HG03139 (cell line): Measurements from ENCODE around the gene MAN1A2.
"Not testable (repeated sequence)": the region's sequence is repeated elsewhere in the genome, so short reads cannot be mapped to it uniquely, and the experiment has no call there.

Source experiments
- ATAC-seq: cut with Tn5 transposase; IDR thresholded peaks from one replicate; pipeline ENCODE4 v1.9.1; 2021; ENCODE audit not compliant: unreplicated experiment

Gene MAN1A2

GRCh38 chr1:117367046-117368025, at the start of gene MAN1A2:
Gene MAN1A2 (plus strand): TSS chr1:117367449. CDS start chr1:117368184, 735 bp downstream.
- peak; percentile 63 for ATAC-seq

- no peak for ATAC-seq
Measured at GRCh38 chr1:117318011-117318410, 49.2 kb upstream of the MAN1A2 start.

- ATAC-seq = no peak
Measured at GRCh38 chr1:117318426-117318825, 48.8 kb upstream of the MAN1A2 start.

- no peak for ATAC-seq
Measured at GRCh38 chr1:117320515-117320914, 46.7 kb upstream of the MAN1A2 start.

- no peak for ATAC-seq
Measured at GRCh38 chr1:117321680-117322609, 45.3 kb upstream of the MAN1A2 start.

GRCh38 chr1:117324357-117324756, 42.9 kb upstream of the MAN1A2 start:
- ATAC-seq = no peak

GRCh38 chr1:117326035-117326434, 41.2 kb upstream of the MAN1A2 start:
- ATAC-seq = not testable (repeated sequence)

GRCh38 chr1:117327011-117327410, 40.2 kb upstream of the MAN1A2 start:
- no peak for ATAC-seq

- no peak for ATAC-seq
Measured at GRCh38 chr1:117335376-117336086, 31.7 kb upstream of the MAN1A2 start.

- ATAC-seq = no peak
Measured at GRCh38 chr1:117336088-117336817, 31.0 kb upstream of the MAN1A2 start.

- no peak for ATAC-seq
Measured at GRCh38 chr1:117339866-117340700, 27.2 kb upstream of the MAN1A2 start.

- ATAC-seq = no peak
Measured at GRCh38 chr1:117341123-117341522, 26.1 kb upstream of the MAN1A2 start.

- no peak for ATAC-seq
Measured at GRCh38 chr1:117342397-117342796, 24.9 kb upstream of the MAN1A2 start.

- no peak for ATAC-seq
Measured at GRCh38 chr1:117346206-117346928, 20.9 kb upstream of the MAN1A2 start.

- ATAC-seq = no peak
Measured at GRCh38 chr1:117347907-117348306, 19.3 kb upstream of the MAN1A2 start.

- not testable (repeated sequence) for ATAC-seq
Measured at GRCh38 chr1:117352695-117353094, 14.6 kb upstream of the MAN1A2 start.

GRCh38 chr1:117357833-117358603, 9.2 kb upstream of the MAN1A2 start:
- ATAC-seq = not testable (repeated sequence)

GRCh38 chr1:117358604-117358887, 8.7 kb upstream of the MAN1A2 start:
- ATAC-seq = not testable (repeated sequence)
